Activated CD4-positive, alpha-beta T cell treated with anti-CD3 and anti-CD28 coated beads, Interleukin-10, Interleukin-2, amounts not matched to agents 100 ng/mL and 50 ng/mL, durations not matched to agents 16 hours and 8 hours (primary cell): ENCODE measurements around the gene BBLN.
"Not testable (repeated sequence)": the region's sequence is repeated elsewhere in the genome, so short reads cannot be mapped to it uniquely, and the experiment has no call there.

Experiments used
- DNase-seq: peaks from one replicate; pipeline ENCODE4 v3.0.0-alpha.2; 2020

The BBLN gene

GRCh38 chr9:128124873-128125579, 35.0 kb upstream of the BBLN start:
- peak; percentile 44 for DNase-seq

GRCh38 chr9:128125580-128126354, 34.3 kb upstream of the BBLN start:
- no peak for DNase-seq

- DNase-seq = peak; percentile 87
Observed at GRCh38 chr9:128127568-128127989, 32.5 kb upstream of the BBLN start, which contains the start of gene PTGES2. TSS of gene PTGES2 (minus strand) at chr9:128127729. CDS start at chr9:128127717, 12 bp downstream.

GRCh38 chr9:128127990-128128835, 31.9 kb upstream of the BBLN start:
- peak; percentile 89 for DNase-seq

GRCh38 chr9:128128836-128129590, 31.1 kb upstream of the BBLN start:
- no peak for DNase-seq

- peak; percentile 66 for DNase-seq
Observed at GRCh38 chr9:128129976-128130590, 30.0 kb upstream of the BBLN start.

GRCh38 chr9:128130651-128131050, 29.4 kb upstream of the BBLN start:
- DNase-seq = not testable (repeated sequence)

- DNase-seq = not testable (repeated sequence)
Observed at GRCh38 chr9:128131346-128131745, 28.7 kb upstream of the BBLN start.

- not testable (repeated sequence) for DNase-seq
Observed at GRCh38 chr9:128132139-128132538, 27.9 kb upstream of the BBLN start.

- not testable (repeated sequence) for DNase-seq
Observed at GRCh38 chr9:128135561-128135960, 24.5 kb upstream of the BBLN start.

- DNase-seq = no peak
Observed at GRCh38 chr9:128136816-128137793, 23.0 kb upstream of the BBLN start.

GRCh38 chr9:128138001-128138400, 22.1 kb upstream of the BBLN start:
- no peak for DNase-seq

GRCh38 chr9:128139621-128140020, 20.4 kb upstream of the BBLN start:
- no peak for DNase-seq

GRCh38 chr9:128141604-128142003, 18.5 kb upstream of the BBLN start:
- DNase-seq = no peak

- no peak for DNase-seq
Observed at GRCh38 chr9:128142061-128142460, 18.0 kb upstream of the BBLN start.

GRCh38 chr9:128142596-128142995, 17.5 kb upstream of the BBLN start:
- DNase-seq = no peak

- DNase-seq = no peak
Observed at GRCh38 chr9:128143525-128144238, 16.4 kb upstream of the BBLN start.

- no peak for DNase-seq
Observed at GRCh38 chr9:128144239-128145181, 15.6 kb upstream of the BBLN start.

GRCh38 chr9:128145536-128145935, 14.5 kb upstream of the BBLN start:
- no peak for DNase-seq
